Measurements from ENCODE around the gene LHX2.

Gene LHX2

DNA sequence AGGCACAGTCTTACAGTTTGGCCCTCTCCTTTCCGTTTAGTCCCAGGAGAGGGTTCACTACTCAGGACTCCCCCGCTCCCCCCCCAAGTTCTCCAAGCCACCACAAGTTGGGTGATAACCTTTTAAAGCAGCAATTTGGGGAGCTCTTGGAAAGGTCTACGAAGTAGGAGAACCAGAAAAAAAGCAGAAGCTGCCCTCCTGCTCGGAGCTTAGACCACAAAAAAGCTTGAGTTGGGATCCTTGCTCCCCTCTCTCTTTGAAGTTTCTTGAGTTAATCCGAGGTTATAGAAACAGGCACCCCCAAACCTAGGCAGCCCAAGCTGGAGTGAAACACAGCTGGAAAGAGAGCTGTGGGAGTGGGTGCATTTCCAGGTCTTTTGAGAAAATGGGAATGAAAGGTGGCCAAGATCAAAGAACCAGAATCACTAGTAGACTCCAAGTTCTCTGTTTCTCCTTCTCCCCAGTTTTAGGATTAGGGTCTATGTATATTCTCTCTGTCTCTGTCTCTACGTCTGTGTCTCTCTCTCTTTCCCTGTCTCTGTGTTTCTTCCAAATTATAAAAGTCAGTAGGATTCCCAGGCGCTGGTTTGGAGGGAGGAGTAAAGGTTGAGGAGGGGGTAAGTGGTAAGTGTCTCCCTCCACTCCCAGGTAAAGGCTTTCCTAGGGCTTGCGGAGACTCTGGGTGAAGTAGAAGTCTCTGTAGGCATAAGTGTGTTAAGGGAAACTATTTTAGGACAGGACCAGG is 2.8 kb downstream of the LHX2 start:
- no peak for DNase-seq

GRCh38 chr9:124014956-124015660 is 3.5 kb downstream of the LHX2 start:
- no peak for DNase-seq

GRCh38 chr9:124015661-124016131 is 4.1 kb downstream of the LHX2 start:
- no peak for DNase-seq

GRCh38 chr9:124016175-124017050 is 4.8 kb downstream of the LHX2 start:
- no peak for DNase-seq

DNA sequence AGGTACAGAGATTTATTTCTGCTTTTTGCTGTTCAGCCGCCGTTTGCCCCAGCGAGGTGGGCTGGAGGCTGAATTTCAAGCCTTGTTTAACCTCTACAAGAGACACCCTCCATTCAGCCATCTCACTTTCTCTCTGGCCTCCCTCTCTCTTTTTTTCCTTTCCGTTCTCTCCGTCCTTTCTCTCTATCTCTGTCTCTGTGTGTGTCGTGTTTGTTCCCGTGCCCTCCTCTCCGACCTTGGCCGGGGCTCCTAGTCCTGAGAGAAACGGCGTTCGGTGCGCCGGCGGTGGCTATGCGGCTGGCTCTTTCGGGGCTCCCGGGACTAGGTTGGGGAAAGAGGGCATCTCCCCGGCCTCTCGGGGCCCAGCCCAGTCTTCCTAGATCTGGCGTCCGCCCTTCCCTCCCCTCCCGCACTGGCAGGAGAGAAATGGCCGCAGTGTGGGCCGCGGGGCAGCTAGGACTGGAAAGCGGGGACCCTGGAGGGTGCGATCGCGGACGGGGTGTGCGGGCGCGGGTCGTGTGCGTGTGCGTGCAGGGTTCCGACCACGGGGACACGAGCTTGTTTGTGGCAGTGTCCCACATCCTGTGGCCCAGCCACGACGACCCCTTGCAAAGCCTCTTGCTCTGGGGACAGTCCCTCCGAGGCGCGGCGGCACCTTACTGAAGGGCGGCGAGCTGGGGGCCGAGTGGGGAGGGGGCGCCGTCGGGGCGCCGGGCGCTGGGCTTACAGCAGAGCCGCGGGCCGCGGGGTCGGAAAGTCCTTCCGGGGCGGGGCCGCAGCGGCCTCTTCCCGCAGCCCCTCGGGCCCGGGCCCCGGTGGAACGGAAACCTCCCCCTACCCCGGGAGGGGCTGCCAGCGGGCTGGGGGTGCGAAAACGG is 5.7 kb downstream of the LHX2 start:
- DNase-seq: no peak

DNA sequence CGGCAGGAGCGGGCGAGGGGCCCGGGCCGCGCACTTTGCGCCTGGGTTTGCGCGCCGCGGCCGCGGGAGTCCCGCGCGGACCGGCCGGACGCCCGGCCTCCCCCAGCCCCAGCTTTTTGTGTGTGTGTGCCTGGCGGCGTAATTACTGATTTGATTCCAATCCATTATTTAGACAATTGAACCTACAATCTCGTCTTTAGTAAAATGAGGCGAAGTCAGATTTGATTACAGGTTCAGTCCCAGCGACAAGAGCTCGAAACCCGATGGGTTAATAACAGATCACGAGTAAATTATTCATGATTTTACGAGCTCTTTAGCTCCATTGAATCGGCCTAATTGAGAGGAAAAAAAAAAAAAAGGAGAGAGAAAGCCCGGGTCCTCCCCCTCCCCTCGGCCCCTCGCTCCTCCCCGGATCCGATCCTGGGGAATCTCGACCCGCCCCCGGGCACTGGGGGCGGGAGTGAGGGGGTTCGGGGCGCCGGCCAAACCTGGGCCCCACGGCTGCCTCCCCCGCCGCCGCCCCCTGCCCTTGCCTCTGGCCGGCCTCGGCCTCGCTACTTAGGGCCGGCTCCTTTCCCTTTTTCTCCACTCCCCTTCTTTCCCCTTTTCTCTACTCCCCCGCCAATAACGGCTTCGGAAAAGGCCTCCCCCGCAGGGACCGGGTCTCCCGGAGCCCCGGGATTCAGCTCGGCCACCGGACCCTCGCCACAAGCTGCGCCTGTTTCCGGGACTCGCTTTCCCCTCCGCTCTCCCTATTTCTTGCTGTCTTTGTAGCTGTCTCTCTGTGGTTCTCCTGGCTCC is 6.6 kb downstream of the LHX2 start:
- no peak for DNase-seq

- DNase-seq: no peak
Measured at GRCh38 chr9:124018730-124019697, 7.4 kb downstream of the LHX2 start.

GRCh38 chr9:124019771-124020519 is 8.4 kb downstream of the LHX2 start:
- no peak for DNase-seq

- DNase-seq: no peak
Measured at GRCh38 chr9:124020520-124021384, 9.2 kb downstream of the LHX2 start.

DNA sequence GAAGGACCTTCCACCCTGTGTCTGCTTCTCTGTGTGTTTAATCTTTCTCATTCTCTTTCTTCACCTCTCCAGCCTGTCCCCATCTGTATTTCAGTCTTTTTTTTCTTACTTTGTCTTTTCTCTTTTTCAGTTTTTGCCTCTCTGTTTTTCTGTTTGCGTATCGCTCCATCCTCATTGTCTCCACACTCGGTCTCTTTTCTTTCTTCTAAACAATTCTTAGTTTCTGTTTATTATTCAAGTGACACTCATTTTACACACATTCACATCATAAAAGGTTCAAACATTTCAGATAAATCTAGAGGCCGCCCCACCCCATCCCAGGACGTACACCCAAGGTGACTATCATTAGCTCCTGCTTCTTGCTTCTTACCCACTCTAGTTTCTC is 9.8 kb downstream of the LHX2 start:
- DNase-seq: no peak

GRCh38 chr9:124022201-124023121 is 10.9 kb downstream of the LHX2 start:
- no peak for DNase-seq

DNA sequence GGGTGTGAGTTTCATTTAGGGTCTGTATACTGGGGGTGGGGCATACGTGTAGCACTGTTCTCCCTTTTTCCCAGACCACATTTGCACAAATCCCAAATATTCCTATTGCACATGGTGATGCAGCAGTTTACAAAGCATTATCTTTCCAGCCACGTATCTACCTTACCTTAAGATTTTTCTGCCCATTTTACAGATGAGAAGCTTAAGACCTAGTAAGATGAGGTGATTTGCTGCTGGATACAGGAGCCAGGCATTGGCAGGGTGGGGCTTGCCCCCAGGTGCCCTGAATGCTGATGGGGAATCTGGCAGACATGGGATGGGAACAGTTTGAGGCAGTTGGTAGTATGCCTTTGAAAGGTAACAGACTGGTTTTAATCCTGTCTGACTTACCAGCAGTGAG is 12.5 kb downstream of the LHX2 start:
- DNase-seq: no peak

- no peak for DNase-seq
Measured at GRCh38 chr9:124029617-124030016, 18.0 kb downstream of the LHX2 start.

DNA sequence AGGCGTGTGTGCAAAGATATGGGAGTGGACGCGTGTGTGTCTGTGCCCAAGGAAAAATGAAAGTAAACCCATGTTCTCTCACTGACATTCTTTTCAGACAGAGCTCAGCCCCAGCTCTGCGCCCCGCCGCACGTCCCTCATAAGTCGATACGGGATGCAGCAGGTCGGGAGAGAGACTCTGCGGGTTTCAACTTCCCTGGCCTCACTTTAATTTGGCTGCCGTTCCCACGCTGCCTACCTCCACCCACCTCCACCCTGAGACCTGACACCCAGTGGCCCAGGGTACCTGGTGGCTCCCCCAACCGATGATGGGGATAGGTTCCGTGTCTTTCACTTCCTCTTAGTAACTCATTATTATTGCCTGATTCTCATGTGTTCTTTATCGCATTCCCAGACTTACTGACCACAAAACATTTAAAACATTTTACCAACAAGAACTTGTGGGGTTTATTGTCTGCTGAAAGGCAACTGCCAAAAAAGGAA is 19.4 kb downstream of the LHX2 start:
- DNase-seq: peak; percentile 81

GRCh38 chr9:124032247-124032646 is 20.7 kb downstream of the LHX2 start:
- no peak for DNase-seq

- DNase-seq: no peak
Measured at GRCh38 chr9:124033348-124033747, 21.8 kb downstream of the LHX2 start.

DNA sequence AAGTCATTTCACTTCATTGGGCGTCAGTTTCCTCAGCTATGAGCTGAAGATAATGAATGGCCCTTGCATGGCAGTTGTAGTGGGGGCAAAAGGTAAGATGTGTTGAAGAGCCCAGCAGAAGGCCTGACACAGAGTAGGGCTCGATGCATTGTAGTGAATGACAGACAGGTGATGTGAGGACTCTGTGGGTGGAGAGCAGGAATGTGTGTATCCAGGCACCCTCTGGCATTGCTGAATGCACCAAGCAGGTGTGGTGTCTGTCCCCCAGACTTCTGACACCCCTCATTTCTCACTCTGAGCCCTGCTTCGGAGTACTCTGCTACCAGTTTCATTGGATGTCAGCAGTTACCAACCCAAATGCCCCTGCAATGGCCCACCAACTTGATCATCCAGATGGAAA is 22.4 kb downstream of the LHX2 start:
- DNase-seq: no peak
